Gastroesophageal sphincter (tissue), 3 donors: ENCODE results near the gene PIP5KL1.

Experiments
- EP300 ChIP-seq: sonication (generic); formaldehyde crosslinking; IDR thresholded peaks from one replicate; pipeline ENCODE4 v1.6.1; 2017; ENCODE audit warnings: antibody characterized with exemption, mild to moderate bottlenecking
- POLR2A ChIP-seq, 2 donors: fragments of 450-650 bp; IDR thresholded peaks; one replicate each; pipeline ENCODE4 v1.6.1; 2017; ENCODE audit warnings: antibody characterized with exemption in 2 of 2, mild to moderate bottlenecking in 2 of 2, moderate library complexity in 1 of 2
- POLR2AphosphoS5 ChIP-seq: sonication (generic); formaldehyde crosslinking; IDR thresholded peaks from one replicate; pipeline ENCODE4 v1.6.1; 2017; ENCODE audit warnings: antibody characterized with exemption
- TF ChIP-seq, protein P1 (sequence below), 4 experiments: fragments of 200-600 bp in 2 of 4; fragments of 450-650 bp in 2 of 4; sonication (generic) in 1 of 4; IDR thresholded peaks; one replicate each; pipeline ENCODE4 v1.5.1; 2017 to 2019; ENCODE audit warnings: antibody characterized with exemption in 4 of 4, mild to moderate bottlenecking in 2 of 4, moderate library complexity in 2 of 4

GRCh38 chr9:127870887-127871286 is 59.7 kb downstream of the PIP5KL1 start:
- TF ChIP-seq POLR2A (IDR thresholded peaks at IDR 0.05) (no peak), POLR2AphosphoS5 (no peak), EP300 (no peak)
- TF ChIP-seq, protein P1, sequence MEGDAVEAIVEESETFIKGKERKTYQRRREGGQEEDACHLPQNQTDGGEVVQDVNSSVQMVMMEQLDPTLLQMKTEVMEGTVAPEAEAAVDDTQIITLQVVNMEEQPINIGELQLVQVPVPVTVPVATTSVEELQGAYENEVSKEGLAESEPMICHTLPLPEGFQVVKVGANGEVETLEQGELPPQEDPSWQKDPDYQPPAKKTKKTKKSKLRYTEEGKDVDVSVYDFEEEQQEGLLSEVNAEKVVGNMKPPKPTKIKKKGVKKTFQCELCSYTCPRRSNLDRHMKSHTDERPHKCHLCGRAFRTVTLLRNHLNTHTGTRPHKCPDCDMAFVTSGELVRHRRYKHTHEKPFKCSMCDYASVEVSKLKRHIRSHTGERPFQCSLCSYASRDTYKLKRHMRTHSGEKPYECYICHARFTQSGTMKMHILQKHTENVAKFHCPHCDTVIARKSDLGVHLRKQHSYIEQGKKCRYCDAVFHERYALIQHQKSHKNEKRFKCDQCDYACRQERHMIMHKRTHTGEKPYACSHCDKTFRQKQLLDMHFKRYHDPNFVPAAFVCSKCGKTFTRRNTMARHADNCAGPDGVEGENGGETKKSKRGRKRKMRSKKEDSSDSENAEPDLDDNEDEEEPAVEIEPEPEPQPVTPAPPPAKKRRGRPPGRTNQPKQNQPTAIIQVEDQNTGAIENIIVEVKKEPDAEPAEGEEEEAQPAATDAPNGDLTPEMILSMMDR (IDR thresholded peaks at IDR 0.05) = no peak
